ENCODE results near the gene TLNRD1.
A peak's percentile ranks its signal among the peaks of the same experiment; 100 is the strongest.
"Not testable (repeated sequence)": the region's sequence is repeated elsewhere in the genome, so short reads cannot be mapped to it uniquely, and the experiment has no call there.

Gene TLNRD1

GRCh38 chr15:81000624-81001151, at the start of gene TLNRD1:
Gene TLNRD1 (plus strand): TSS chr15:81000923. CDS start chr15:81002272, 1,349 bp downstream.
- DNase-seq (ENCODE audit: low spot score), result peak; percentile 93

GRCh38 chr15:80951941-80952340, 48.8 kb upstream of the TLNRD1 start:
- DNase-seq (ENCODE audit: low spot score), result no peak

- DNase-seq (ENCODE audit: low spot score), result no peak
These were observed 47.4 kb upstream of the TLNRD1 start for GRCh38 chr15:80953001-80953952.

GRCh38 chr15:80953953-80954778, 46.6 kb upstream of the TLNRD1 start:
- DNase-seq (ENCODE audit: low spot score), result peak; percentile 77

- DNase-seq (ENCODE audit: low spot score), result peak; percentile 92
These were observed 44.9 kb upstream of the TLNRD1 start for GRCh38 chr15:80955571-80956452.

GRCh38 chr15:80957556-80957955, 43.2 kb upstream of the TLNRD1 start:
- DNase-seq (ENCODE audit: low spot score), result no peak

GRCh38 chr15:80957976-80958375, 42.7 kb upstream of the TLNRD1 start:
- no peak for DNase-seq (ENCODE audit: low spot score)

GRCh38 chr15:80958818-80959495, 41.8 kb upstream of the TLNRD1 start:
- DNase-seq (ENCODE audit: low spot score), result no peak

- DNase-seq (ENCODE audit: low spot score), result not testable (repeated sequence)
These were observed 35.3 kb upstream of the TLNRD1 start for GRCh38 chr15:80965454-80965853.

- no peak for DNase-seq (ENCODE audit: low spot score)
These were observed 34.1 kb upstream of the TLNRD1 start for GRCh38 chr15:80966431-80967197.

- DNase-seq (ENCODE audit: low spot score), result no peak
These were observed 33.3 kb upstream of the TLNRD1 start for GRCh38 chr15:80967451-80967850.

GRCh38 chr15:80967991-80968510, 32.7 kb upstream of the TLNRD1 start:
- DNase-seq (ENCODE audit: low spot score), result no peak

GRCh38 chr15:80969316-80969715, 31.4 kb upstream of the TLNRD1 start:
- no peak for DNase-seq (ENCODE audit: low spot score)

- peak; percentile 61 for DNase-seq (ENCODE audit: low spot score)
These were observed 30.6 kb upstream of the TLNRD1 start for GRCh38 chr15:80970018-80970657.

GRCh38 chr15:80970658-80971057, 30.1 kb upstream of the TLNRD1 start:
- no peak for DNase-seq (ENCODE audit: low spot score)

GRCh38 chr15:80971143-80971542, 29.6 kb upstream of the TLNRD1 start:
- no peak for DNase-seq (ENCODE audit: low spot score)

- no peak for DNase-seq (ENCODE audit: low spot score)
These were observed 28.4 kb upstream of the TLNRD1 start for GRCh38 chr15:80972276-80972675.

- DNase-seq (ENCODE audit: low spot score), result no peak
These were observed 25.8 kb upstream of the TLNRD1 start for GRCh38 chr15:80974914-80975313.

- DNase-seq (ENCODE audit: low spot score), result no peak
These were observed 23.9 kb upstream of the TLNRD1 start for GRCh38 chr15:80976851-80977250.

Measured in SW480 (cell line).